ENCODE measurements around the gene ZNF681.
"Not testable (repeated sequence)": the region's sequence is repeated elsewhere in the genome, so short reads cannot be mapped to it uniquely, and the experiment has no call there.

Gene ZNF681

GRCh38 chr19:23783636-23784035 is 24.9 kb upstream of the ZNF681 start:
- Mint-ChIP-seq H3K27ac (no peak overlapping the region), H3K4me3 (no peak overlapping the region), H3K36me3 (peaks cover 43% of the 10 kb centered on the region), H3K27me3 (no peaks in the 10 kb centered on the region), H3K9me3 (ENCODE audit: low read depth) (peaks cover 3% of the 10 kb centered on the region), H3K4me1 (ENCODE audit: low read depth) (peaks cover 1% of the 10 kb centered on the region)

- H3K4me3 Mint-ChIP-seq: no peak overlapping the region
Observed at GRCh38 chr19:23779645-23780044, 21.0 kb upstream of the ZNF681 start.

GRCh38 chr19:23778566-23778965 is 19.9 kb upstream of the ZNF681 start:
- Mint-ChIP-seq H3K36me3 (peaks cover 27% of the 10 kb centered on the region), H3K9me3 (ENCODE audit: low read depth) (no peaks in the 10 kb centered on the region), H3K27me3 (no peaks in the 10 kb centered on the region), H3K4me1 (ENCODE audit: low read depth) (peaks cover 6% of the 10 kb centered on the region), H3K27ac (no peak overlapping the region), H3K4me3 (no peak overlapping the region)

More at GRCh38 chr19:23779645-23780044, 21.0 kb upstream of the ZNF681 start:
- Mint-ChIP-seq H3K9me3 (ENCODE audit: low read depth) (no peaks in the 10 kb centered on the region), H3K27ac (no peak overlapping the region), H3K36me3 (peaks cover 33% of the 10 kb centered on the region), H3K4me1 (ENCODE audit: low read depth) (peaks cover 6% of the 10 kb centered on the region), H3K27me3 (no peaks in the 10 kb centered on the region)

GRCh38 chr19:23778036-23778435 is 19.3 kb upstream of the ZNF681 start:
- not testable (repeated sequence) for H3K27ac Mint-ChIP-seq; H3K4me3 Mint-ChIP-seq; H3K27me3 Mint-ChIP-seq; H3K9me3 Mint-ChIP-seq (ENCODE audit: low read depth); H3K4me1 Mint-ChIP-seq (ENCODE audit: low read depth)
- peaks cover 27% of the 10 kb centered on the region for H3K36me3 Mint-ChIP-seq

GRCh38 chr19:23777216-23777615 is 18.5 kb upstream of the ZNF681 start:
- H3K27me3 Mint-ChIP-seq: no peaks in the 10 kb centered on the region
- H3K9me3 Mint-ChIP-seq (ENCODE audit: low read depth): no peaks in the 10 kb centered on the region

GRCh38 chr19:23776507-23777205 is 18.0 kb upstream of the ZNF681 start:
- Mint-ChIP-seq H3K4me1 (ENCODE audit: low read depth) (peaks cover 15% of the 10 kb centered on the region), H3K27ac (no peak overlapping the region), H3K4me3 (no peak overlapping the region), H3K27me3 (no peaks in the 10 kb centered on the region), H3K36me3 (peaks cover 24% of the 10 kb centered on the region), H3K9me3 (ENCODE audit: low read depth) (no peaks in the 10 kb centered on the region)

More at GRCh38 chr19:23777216-23777615, 18.5 kb upstream of the ZNF681 start:
- Mint-ChIP-seq H3K27ac (no peak overlapping the region), H3K4me3 (no peak overlapping the region), H3K36me3 (peaks cover 27% of the 10 kb centered on the region), H3K4me1 (ENCODE audit: low read depth) (peaks cover 10% of the 10 kb centered on the region)

GRCh38 chr19:23774524-23774971 is 15.9 kb upstream of the ZNF681 start:
- peaks cover 28% of the 10 kb centered on the region for H3K36me3 Mint-ChIP-seq
- no peak overlapping the region for H3K27ac Mint-ChIP-seq

GRCh38 chr19:23774106-23774505 is 15.4 kb upstream of the ZNF681 start:
- H3K36me3 Mint-ChIP-seq: peaks cover 29% of the 10 kb centered on the region
- H3K4me3 Mint-ChIP-seq: no peak overlapping the region
- H3K27me3 Mint-ChIP-seq: no peaks in the 10 kb centered on the region
- H3K27ac Mint-ChIP-seq: no peak overlapping the region
- H3K4me1 Mint-ChIP-seq (ENCODE audit: low read depth): peaks cover 23% of the 10 kb centered on the region
- peaks cover 3% of the 10 kb centered on the region for H3K9me3 Mint-ChIP-seq (ENCODE audit: low read depth)

More at GRCh38 chr19:23774524-23774971, 15.9 kb upstream of the ZNF681 start:
- H3K4me1 Mint-ChIP-seq (ENCODE audit: low read depth): peaks cover 23% of the 10 kb centered on the region
- no peak overlapping the region for H3K4me3 Mint-ChIP-seq
- H3K27me3 Mint-ChIP-seq: no peaks in the 10 kb centered on the region
- H3K9me3 Mint-ChIP-seq (ENCODE audit: low read depth): peaks cover 3% of the 10 kb centered on the region

GRCh38 chr19:23772675-23773063 is 14.0 kb upstream of the ZNF681 start:
- Mint-ChIP-seq H3K4me1 (ENCODE audit: low read depth) (peaks cover 22% of the 10 kb centered on the region), H3K36me3 (peaks cover 22% of the 10 kb centered on the region), H3K4me3 (no peak overlapping the region), H3K9me3 (ENCODE audit: low read depth) (peaks cover 3% of the 10 kb centered on the region), H3K27ac (no peak overlapping the region), H3K27me3 (no peaks in the 10 kb centered on the region)

- Mint-ChIP-seq H3K4me1 (ENCODE audit: low read depth) (peaks cover 19% of the 10 kb centered on the region), H3K9me3 (ENCODE audit: low read depth) (peaks cover 3% of the 10 kb centered on the region), H3K27ac (no peak overlapping the region)
Observed at GRCh38 chr19:23771761-23772674, 13.3 kb upstream of the ZNF681 start.

GRCh38 chr19:23771316-23771715 is 12.6 kb upstream of the ZNF681 start:
- Mint-ChIP-seq H3K27ac (no peak overlapping the region), H3K27me3 (no peaks in the 10 kb centered on the region), H3K4me1 (ENCODE audit: low read depth) (peaks cover 16% of the 10 kb centered on the region), H3K9me3 (ENCODE audit: low read depth) (peaks cover 3% of the 10 kb centered on the region), H3K4me3 (no peak overlapping the region), H3K36me3 (peaks cover 16% of the 10 kb centered on the region)

More at GRCh38 chr19:23771761-23772674, 13.3 kb upstream of the ZNF681 start:
- peaks cover 19% of the 10 kb centered on the region for H3K36me3 Mint-ChIP-seq
- no peaks in the 10 kb centered on the region for H3K27me3 Mint-ChIP-seq
- H3K4me3 Mint-ChIP-seq: no peak overlapping the region

- Mint-ChIP-seq H3K4me3 (no peak overlapping the region), H3K36me3 (peaks cover 18% of the 10 kb centered on the region), H3K27ac (no peak overlapping the region), H3K27me3 (no peaks in the 10 kb centered on the region), H3K9me3 (ENCODE audit: low read depth) (peaks cover 3% of the 10 kb centered on the region), H3K4me1 (ENCODE audit: low read depth) (peaks cover 18% of the 10 kb centered on the region)
Observed at GRCh38 chr19:23770672-23771250, 12.1 kb upstream of the ZNF681 start.

- no peaks in the 10 kb centered on the region for H3K27me3 Mint-ChIP-seq
- H3K36me3 Mint-ChIP-seq: peaks cover 19% of the 10 kb centered on the region
- peaks cover 21% of the 10 kb centered on the region for H3K4me1 Mint-ChIP-seq (ENCODE audit: low read depth)
- no peak overlapping the region for H3K27ac Mint-ChIP-seq
- H3K4me3 Mint-ChIP-seq: no peak overlapping the region
- H3K9me3 Mint-ChIP-seq (ENCODE audit: low read depth): peaks cover 3% of the 10 kb centered on the region
Observed at GRCh38 chr19:23769691-23770468, 11.2 kb upstream of the ZNF681 start.

GRCh38 chr19:23766951-23767350 is 8.3 kb upstream of the ZNF681 start:
- Mint-ChIP-seq H3K27ac (no peak overlapping the region), H3K4me1 (ENCODE audit: low read depth) (peaks cover 31% of the 10 kb centered on the region), H3K9me3 (ENCODE audit: low read depth) (peaks cover 3% of the 10 kb centered on the region), H3K27me3 (no peaks in the 10 kb centered on the region), H3K36me3 (peaks cover 13% of the 10 kb centered on the region), H3K4me3 (no peak overlapping the region)

All from activated naive CD8-positive, alpha-beta T cell (primary cell).